Measurements from ENCODE around the gene GRHL1. TPM values are rescaled to one million over a fixed set of nuclear protein-coding genes. Genes with fewer than 3 reads are reported as not detected.

The GRHL1 gene
- total RNA-seq, 1 experiment from 2014 or later, result 10.3 TPM

- H3F3A ChIP-seq (ENCODE audit: low read length, unreplicated experiment), result no peaks in the 10 kb centered on the region
- no peak overlapping the region for H3K4me3 ChIP-seq (ENCODE audit: low read length)
- H4K20me1 ChIP-seq (ENCODE audit: low read length), result no peaks in the 10 kb centered on the region
- H3K9ac ChIP-seq (ENCODE audit: low read length), result no peak overlapping the region
- POLR2A ChIA-PET (ENCODE audit: unreplicated experiment), result no interaction called here
- no peaks in the 10 kb centered on the region for H3K9me2 ChIP-seq (replicated peaks; ENCODE audit: low read length)
- H3K4me2 ChIP-seq (ENCODE audit: low read length), result no peak overlapping the region
- no peak for TF ChIP-seq EZH2phosphoT487 (IDR thresholded peaks at IDR 0.05; ENCODE audit: borderline replicate concordance, low read length)
- TF ChIP-seq EZH2 (IDR thresholded peaks at IDR 0.05; ENCODE audit: low read length, unreplicated experiment), result no peak
- no peak for TF ChIP-seq CTCF (conservative IDR thresholded peaks at IDR 0.05; ENCODE audit: low read depth, low read length)
- CTCF ChIA-PET, result no interaction called here
- no peaks in the 10 kb centered on the region for H3K79me2 ChIP-seq (ENCODE audit: low read length)
- no peak overlapping the region for H3K27ac ChIP-seq (ENCODE audit: low read length)
- intact Hi-C loops (cut with micrococcal nuclease), result no loop called here
- H3K4me1 ChIP-seq (ENCODE audit: insufficient read depth, low read length), result peaks cover 11% of the 10 kb centered on the region
- BruUV-seq (replicated peaks), result no TSS peak
- no peaks in the 10 kb centered on the region for H3K27me3 ChIP-seq (ENCODE audit: low read length)
- H3K36me3 ChIP-seq (ENCODE audit: low read depth, low read length), result peaks cover 11% of the 10 kb centered on the region; the same call in 1 of the 2 replicates
- DNase-seq, result no peak
- no peak for ATAC-seq
- no peak overlapping the region for H2AFZ ChIP-seq (ENCODE audit: low read length)
- H3K9me3 ChIP-seq (ENCODE audit: low read length), result no peaks in the 10 kb centered on the region
Observed at GRCh38 chr2:9910699-9911098, 40.8 kb upstream of the GRHL1 start.

GRCh38 chr2:9912468-9912867, 39.0 kb upstream of the GRHL1 start:
- H3K9me2 ChIP-seq (replicated peaks; ENCODE audit: low read length), result no peaks in the 10 kb centered on the region
- H3K79me2 ChIP-seq (ENCODE audit: low read length), result no peaks in the 10 kb centered on the region
- peaks cover 11% of the 10 kb centered on the region for H3K4me1 ChIP-seq (ENCODE audit: insufficient read depth, low read length)
- H3K27ac ChIP-seq (ENCODE audit: low read length), result no peak overlapping the region
- no peaks in the 10 kb centered on the region for H4K20me1 ChIP-seq (ENCODE audit: low read length)
- intact Hi-C loops (cut with micrococcal nuclease), result no loop called here
- H3K36me3 ChIP-seq (ENCODE audit: low read depth, low read length), result peaks cover 13% of the 10 kb centered on the region; the same call in 1 of the 2 replicates
- TF ChIP-seq CTCF (conservative IDR thresholded peaks at IDR 0.05; ENCODE audit: low read depth, low read length), result no peak
- TF ChIP-seq EZH2 (IDR thresholded peaks at IDR 0.05; ENCODE audit: low read length, unreplicated experiment), result no peak
- no peak for TF ChIP-seq EZH2phosphoT487 (IDR thresholded peaks at IDR 0.05; ENCODE audit: borderline replicate concordance, low read length)
- no peak overlapping the region for H3K4me3 ChIP-seq (ENCODE audit: low read length)
- CTCF ChIA-PET, result no interaction called here
- no peaks in the 10 kb centered on the region for H3K9me3 ChIP-seq (ENCODE audit: low read length)
- no peak for ATAC-seq
- H2AFZ ChIP-seq (ENCODE audit: low read length), result no peak overlapping the region
- POLR2A ChIA-PET (ENCODE audit: unreplicated experiment), result no interaction called here
- no peak overlapping the region for H3K9ac ChIP-seq (ENCODE audit: low read length)
- no peaks in the 10 kb centered on the region for H3F3A ChIP-seq (ENCODE audit: low read length, unreplicated experiment)
- DNase-seq, result no peak
- no TSS peak for BruUV-seq (replicated peaks)
- H3K4me2 ChIP-seq (ENCODE audit: low read length), result no peak overlapping the region
- no peaks in the 10 kb centered on the region for H3K27me3 ChIP-seq (ENCODE audit: low read length)

- ATAC-seq, result peak; percentile 100
- no TSS peak for BruUV-seq (replicated peaks)
- H3F3A ChIP-seq (ENCODE audit: low read length, unreplicated experiment), result no peaks in the 10 kb centered on the region
- CTCF ChIA-PET, result interaction anchor here (1.0 to 1.4 kb wide), 3 partner anchors 70 to 101 kb away, joined by 3 to 5 read pairs (median 3); partner anchors contain the start of gene TAF1B
- no peak for TF ChIP-seq EZH2 (IDR thresholded peaks at IDR 0.05; ENCODE audit: low read length, unreplicated experiment)
- TF ChIP-seq EZH2phosphoT487 (IDR thresholded peaks at IDR 0.05; ENCODE audit: borderline replicate concordance, low read length), result no peak
- peak; percentile 72 for TF ChIP-seq CTCF (conservative IDR thresholded peaks at IDR 0.05; ENCODE audit: low read depth, low read length)
- no peak overlapping the region for H3K4me3 ChIP-seq (ENCODE audit: low read length)
- peaks cover 18% of the 10 kb centered on the region for H3K36me3 ChIP-seq (ENCODE audit: low read depth, low read length)
- no peaks in the 10 kb centered on the region for H3K27me3 ChIP-seq (ENCODE audit: low read length)
- no peaks in the 10 kb centered on the region for H3K9me2 ChIP-seq (replicated peaks; ENCODE audit: low read length)
- H3K9me3 ChIP-seq (ENCODE audit: low read length), result no peaks in the 10 kb centered on the region
- H3K9ac ChIP-seq (ENCODE audit: low read length), result no peak overlapping the region
- intact Hi-C loops (cut with micrococcal nuclease), result loop anchor here (1.0 kb wide), 2 partner anchors 100 to 113 kb away; no protein-coding TSS in a partner anchor
- POLR2A ChIA-PET (ENCODE audit: unreplicated experiment), result interaction anchor here (0.6 kb wide), 1 partner anchor 94 kb away, joined by 4 read pairs; no protein-coding TSS in a partner anchor
- peak overlapping the region; percentile 22; the same call in 1 of the 2 replicates for H3K4me2 ChIP-seq (ENCODE audit: low read length)
- peak; percentile 92 for DNase-seq
- H3K79me2 ChIP-seq (ENCODE audit: low read length), result no peaks in the 10 kb centered on the region
- no peaks in the 10 kb centered on the region for H4K20me1 ChIP-seq (ENCODE audit: low read length)
- peak overlapping the region; percentile 25; the same call in 1 of the 2 replicates for H2AFZ ChIP-seq (ENCODE audit: low read length)
- peaks cover 11% of the 10 kb centered on the region for H3K4me1 ChIP-seq (ENCODE audit: insufficient read depth, low read length)
- 0 out of 2 replicates have a peak overlapping the region, but pooled peaks have one; percentile 17 for H3K27ac ChIP-seq (ENCODE audit: low read length)
Observed at GRCh38 chr2:9914384-9915065, 37.0 kb upstream of the GRHL1 start.

All from PC-3 (cell line).